Psoas muscle (tissue), 8 donors: ENCODE results near the gene CASZ1. TPM values are rescaled to one million over a fixed set of nuclear protein-coding genes. Genes with fewer than 3 reads are reported as not detected.

ENCODE experiments used
- ATAC-seq, 4 donors: fragments of 200-7000 bp; cut with Tn5 transposase; one replicate each; pipeline ENCODE4 v1.9.1; 2020; ENCODE audit warnings: moderate library complexity in 3 of 4, mild to moderate bottlenecking in 2 of 4
- DNase-seq, 2 donors: peaks; one replicate each; pipeline ENCODE4 v3.0.0-alpha.2; 2020
- H3K27ac ChIP-seq: fragments of 200-600 bp; one replicate; pipeline ENCODE4 v1.8.0; 2022
- H3K27me3 ChIP-seq, 3 donors: fragments of 200-600 bp in 1 of 3; one replicate each; pipeline versions ENCODE4 v1.6.1 to v1.8.0; 2013 to 2022; ENCODE audit warnings: low read length in 2 of 3, mild to moderate bottlenecking in 2 of 3, moderate library complexity in 1 of 3; ENCODE audit not compliant: insufficient read depth in 3 of 3
- H3K36me3 ChIP-seq, 2 donors: fragments of 200-600 bp in 1 of 2; one replicate each; pipeline versions ENCODE4 v1.6.1 to v1.8.0; 2013 to 2022; ENCODE audit warnings: low read depth in 1 of 2, mild to moderate bottlenecking in 1 of 2, moderate library complexity in 1 of 2; ENCODE audit not compliant: insufficient read depth in 1 of 2
- H3K4me1 ChIP-seq: fragments of 200-600 bp; one replicate; pipeline ENCODE4 v1.8.0; 2022
- H3K4me3 ChIP-seq: fragments of 200-600 bp; one replicate; pipeline ENCODE4 v1.8.0; 2022; ENCODE audit warnings: mild to moderate bottlenecking
- H3K9me3 ChIP-seq: fragments of 200-600 bp; one replicate; pipeline ENCODE4 v1.8.0; 2022
- WGBS, 3 donors: extraction: QIAGEN DNeasy Blood & Tissue Kit; methylation state at CpG; one replicate each; pipeline versions ENCODE4 v1.1.6 to v1.1.7; 2013; 5-methylcytosine and 5-hydroxymethylcytosine counted together
- intact Hi-C, 2 donors: fragments of 100-400 bp; cut with DNase I; formaldehyde crosslinking; loops; one replicate each; pipeline versions ENCODE4 v1.11.0 to v1.14.2; 2022
- polyA plus RNA-seq, 3 donors: library from polyadenylated mRNA; stranded (reverse); fragments of 200-250 nt; gene quantifications; one replicate each; pipeline ENCODE4 v1.2.3, GENCODE V29; 2013
- total RNA-seq, 4 donors: library from RNA; stranded (reverse); fragmentation: NEBNext Ultra II Directional in 2 of 4; extraction: Animal tissue kit (Norgen Biotek cat#: 25700) in 2 of 4; gene quantifications; one replicate each; pipeline versions ENCODE4 v1.2.1 to v1.2.4, GENCODE V29; 2021 to 2023
- TF ChIP-seq, protein P1 (sequence below): fragments of 200-600 bp; IDR thresholded peaks from one replicate; pipeline ENCODE4 v1.8.0; 2022; ENCODE audit warnings: antibody characterized with exemption
- donor health status: healthy with polysubstance abuse.
- donor health status: DM: no; HTN: no; CAD: no; lungs with moderate emphysema.
- donor health status: Bipolar disorder and iron deficiency.
- donor health status: healthy.
- donor health status: DM: yes; HTN: yes; CAD: no.
- donor health status: DM: no; HTN: no; CAD: no.
- donor health status: DM: no; HTN: no; CAD: no.
- donor health status: DM: yes; HTN: yes; CAD: no.

Gene CASZ1
- total and polyA plus RNA-seq, 7 donors: 2.6 to 83.3 (median 53.1) TPM

DNA sequence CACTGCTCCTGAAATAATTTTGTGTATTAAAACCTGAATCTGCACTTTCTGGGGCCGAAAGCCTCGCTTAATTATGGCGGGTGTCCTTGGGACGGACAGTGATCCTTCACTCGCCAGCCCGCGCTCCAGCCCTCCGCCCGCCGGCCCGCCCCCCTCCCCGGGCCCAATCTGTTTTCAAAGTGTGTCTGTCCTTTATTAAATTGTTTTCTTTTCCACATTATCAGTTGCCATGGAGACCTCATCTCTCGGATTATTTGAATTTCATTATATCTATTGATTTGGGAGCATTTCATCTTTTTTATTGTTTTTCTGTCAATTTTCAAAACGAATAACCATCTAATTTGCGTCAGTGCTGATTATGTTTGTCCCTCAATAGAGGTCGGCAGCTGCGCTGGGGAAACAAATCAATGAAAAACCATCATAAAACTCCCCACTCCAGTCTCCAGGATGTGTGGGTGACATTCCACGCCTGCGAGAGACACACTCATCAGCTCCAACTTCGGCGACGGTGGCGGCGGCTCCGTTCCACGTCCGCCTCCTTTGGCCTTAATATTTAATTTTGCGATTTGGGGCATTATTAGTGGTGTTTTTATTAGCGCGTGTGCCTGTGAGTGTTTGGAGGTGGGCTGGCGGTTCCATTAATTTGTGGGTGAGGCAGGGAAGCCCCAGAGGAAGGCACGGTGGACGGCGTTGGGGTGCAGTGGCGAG lies 123.9 kb downstream of the CASZ1 start:
- ATAC-seq (no peak), DNase-seq (no peak)
- H3K36me3 ChIP-seq: no peaks in the 10 kb centered on the region
- no peaks in the 10 kb centered on the region for H3K27me3 ChIP-seq
- no peak overlapping the region for H3K4me3 ChIP-seq
- H3K9me3 ChIP-seq: no peaks in the 10 kb centered on the region
- intact Hi-C loops: no loop called here
- H3K27ac ChIP-seq: no peak overlapping the region
- peaks cover 36% of the 10 kb centered on the region for H3K4me1 ChIP-seq
- TF ChIP-seq, protein P1, sequence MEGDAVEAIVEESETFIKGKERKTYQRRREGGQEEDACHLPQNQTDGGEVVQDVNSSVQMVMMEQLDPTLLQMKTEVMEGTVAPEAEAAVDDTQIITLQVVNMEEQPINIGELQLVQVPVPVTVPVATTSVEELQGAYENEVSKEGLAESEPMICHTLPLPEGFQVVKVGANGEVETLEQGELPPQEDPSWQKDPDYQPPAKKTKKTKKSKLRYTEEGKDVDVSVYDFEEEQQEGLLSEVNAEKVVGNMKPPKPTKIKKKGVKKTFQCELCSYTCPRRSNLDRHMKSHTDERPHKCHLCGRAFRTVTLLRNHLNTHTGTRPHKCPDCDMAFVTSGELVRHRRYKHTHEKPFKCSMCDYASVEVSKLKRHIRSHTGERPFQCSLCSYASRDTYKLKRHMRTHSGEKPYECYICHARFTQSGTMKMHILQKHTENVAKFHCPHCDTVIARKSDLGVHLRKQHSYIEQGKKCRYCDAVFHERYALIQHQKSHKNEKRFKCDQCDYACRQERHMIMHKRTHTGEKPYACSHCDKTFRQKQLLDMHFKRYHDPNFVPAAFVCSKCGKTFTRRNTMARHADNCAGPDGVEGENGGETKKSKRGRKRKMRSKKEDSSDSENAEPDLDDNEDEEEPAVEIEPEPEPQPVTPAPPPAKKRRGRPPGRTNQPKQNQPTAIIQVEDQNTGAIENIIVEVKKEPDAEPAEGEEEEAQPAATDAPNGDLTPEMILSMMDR: no peak
- WGBS, 3 donors: 83 to 89% (median 88%) methylated on average over 33 to 35 of the region's 35 CpGs

DNA sequence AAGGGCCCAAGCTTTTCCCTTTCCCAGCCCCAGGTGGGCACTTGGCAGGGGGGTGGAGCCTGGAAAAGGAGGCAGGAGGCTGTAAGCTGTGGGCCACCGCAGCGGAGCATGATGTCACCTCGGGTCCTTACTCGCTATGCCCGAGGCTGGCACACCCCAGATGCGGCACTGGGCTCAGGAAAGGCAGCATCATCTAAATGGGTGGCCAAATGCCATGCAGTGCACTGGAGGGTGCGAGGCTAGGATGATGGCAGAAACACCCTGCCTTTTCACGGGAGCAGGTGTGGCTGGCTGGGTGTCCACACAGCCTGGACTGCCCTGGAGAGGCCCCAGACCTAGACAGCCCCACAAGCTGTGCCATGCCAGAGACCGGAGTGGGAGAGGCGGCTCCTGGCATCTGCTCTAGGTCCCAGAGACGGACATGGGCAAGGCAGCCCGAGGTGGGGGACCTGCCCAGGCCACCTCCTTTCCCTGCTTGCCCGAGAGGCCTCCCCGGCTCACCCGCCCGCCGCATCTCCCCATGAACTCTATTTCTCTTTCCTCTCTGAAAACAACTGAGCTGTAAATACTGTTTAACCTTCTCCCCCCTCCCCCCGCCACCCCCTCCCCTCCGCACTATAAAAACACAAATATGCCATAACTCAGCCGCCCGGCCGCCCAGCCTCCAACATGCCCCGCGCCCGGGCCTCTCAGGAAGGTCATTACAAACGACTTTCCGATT lies 124.7 kb downstream of the CASZ1 start:
- intact Hi-C loops: no loop called here
- ATAC-seq (no peak), DNase-seq (no peak)
- WGBS, 3 donors: 73 to 78% (median 76%) methylated on average over 26 to 27 of the region's 27 CpGs
- H3K36me3 ChIP-seq: no peaks in the 10 kb centered on the region
- H3K4me1 ChIP-seq: peaks cover 36% of the 10 kb centered on the region
- no peak overlapping the region for H3K4me3 ChIP-seq
- H3K27ac ChIP-seq: no peak overlapping the region
- TF ChIP-seq, protein P1: no peak
- no peaks in the 10 kb centered on the region for H3K27me3 ChIP-seq
- no peaks in the 10 kb centered on the region for H3K9me3 ChIP-seq

DNA sequence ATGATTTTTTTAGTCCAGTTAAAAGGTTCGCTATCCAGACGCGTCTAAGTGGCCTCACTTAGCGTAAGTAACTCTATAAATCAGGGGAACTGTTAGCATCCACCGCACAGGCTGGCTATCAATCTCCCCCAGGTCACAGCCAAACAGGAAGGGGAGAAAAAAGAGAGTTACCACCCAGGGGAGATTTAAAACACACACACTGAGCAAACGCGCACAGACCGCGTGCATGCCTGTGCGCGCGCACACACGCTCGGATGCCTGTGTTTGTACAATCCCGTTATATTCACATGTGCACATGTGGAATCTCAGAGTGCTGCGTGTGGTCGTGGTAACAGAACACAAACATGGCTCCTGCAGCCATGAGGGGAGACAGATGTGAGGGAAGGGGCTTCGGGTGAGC lies 125.4 kb downstream of the CASZ1 start:
- peaks cover 39% of the 10 kb centered on the region for H3K4me1 ChIP-seq
- TF ChIP-seq, protein P1: no peak
- ATAC-seq (no peak), DNase-seq (no peak)
- H3K36me3 ChIP-seq: no peaks in the 10 kb centered on the region
- H3K27me3 ChIP-seq: no peaks in the 10 kb centered on the region
- intact Hi-C loops: no loop called here
- no peak overlapping the region for H3K27ac ChIP-seq
- H3K4me3 ChIP-seq: no peak overlapping the region
- H3K9me3 ChIP-seq: no peaks in the 10 kb centered on the region
- WGBS, 3 donors: 72 to 81% (median 79%) methylated on average over 18 of the region's 18 CpGs

DNA sequence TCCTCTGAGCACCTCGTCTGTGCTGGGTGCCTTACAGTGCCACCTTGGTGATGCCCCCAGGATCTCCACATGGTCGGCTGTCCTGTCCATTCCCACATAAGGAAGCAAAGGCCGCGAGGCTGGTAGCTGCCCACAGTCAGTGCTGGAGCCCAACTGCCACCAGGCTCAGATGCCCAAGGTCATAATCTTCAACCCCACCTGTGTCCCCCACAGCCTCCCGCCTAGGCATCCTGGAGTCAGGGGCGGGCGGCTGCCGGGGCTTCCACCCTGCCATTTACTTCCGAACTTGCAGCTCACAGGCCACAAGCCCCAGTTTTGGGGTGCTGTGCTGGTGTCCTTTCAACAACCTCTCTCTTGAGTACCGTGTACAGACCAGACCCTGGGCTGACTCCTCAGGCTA lies 126.3 kb downstream of the CASZ1 start:
- Histone ChIP-seq H3K27ac (peak overlapping the region; percentile 92), H3K4me3 (no peak overlapping the region), H3K36me3 (peaks cover 0 to 1% of the 10 kb centered on the region in 2 donors), H3K4me1 (peaks cover 48% of the 10 kb centered on the region), H3K9me3 (no peaks in the 10 kb centered on the region), H3K27me3 (no peaks in the 10 kb centered on the region)
- ATAC-seq: no peak
- WGBS, 3 donors: 86 to 91% (median 86%) methylated on average over 10 of the region's 10 CpGs
- intact Hi-C loops: no loop called here
- DNase-seq: no peak
- TF ChIP-seq, protein P1: no peak
